GM18526 (cell line): ENCODE measurements around the gene CTSO.

Source experiments
- POLR2A ChIP-seq: IDR thresholded peaks from 3 replicates; pipeline ENCODE4 v1.6.1; 2011; ENCODE audit not compliant: insufficient read length; ENCODE audit errors: extremely low read depth

CTSO gene

GRCh38 chr4:155964016-155964891 lies 10.6 kb upstream of the CTSO start:
- TF ChIP-seq POLR2A = no peak

- TF ChIP-seq POLR2A = no peak
These were observed 9.1 kb upstream of the CTSO start for GRCh38 chr4:155962767-155963166.

- TF ChIP-seq POLR2A = no peak
These were observed 7.9 kb upstream of the CTSO start for GRCh38 chr4:155961575-155961974.

DNA sequence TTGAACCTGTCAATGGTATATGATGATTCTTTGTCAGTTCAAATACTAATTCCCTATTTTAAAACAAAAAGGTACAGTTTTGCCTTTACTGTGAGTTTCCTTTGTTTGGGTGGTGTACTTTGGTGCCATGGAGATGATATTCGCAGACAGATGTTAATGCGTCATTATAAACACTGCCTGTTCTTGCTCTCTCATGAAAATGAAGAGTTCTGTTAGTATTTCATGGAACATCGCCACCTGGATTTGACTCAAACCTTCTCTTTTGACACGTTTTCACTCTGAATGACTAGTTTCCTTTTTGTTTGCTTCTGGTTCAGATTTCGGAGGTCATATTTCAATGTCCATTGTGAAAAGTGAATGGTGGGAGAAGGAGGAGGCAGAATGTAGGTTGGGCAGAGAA lies 6.9 kb upstream of the CTSO start:
- no peak for TF ChIP-seq POLR2A

DNA sequence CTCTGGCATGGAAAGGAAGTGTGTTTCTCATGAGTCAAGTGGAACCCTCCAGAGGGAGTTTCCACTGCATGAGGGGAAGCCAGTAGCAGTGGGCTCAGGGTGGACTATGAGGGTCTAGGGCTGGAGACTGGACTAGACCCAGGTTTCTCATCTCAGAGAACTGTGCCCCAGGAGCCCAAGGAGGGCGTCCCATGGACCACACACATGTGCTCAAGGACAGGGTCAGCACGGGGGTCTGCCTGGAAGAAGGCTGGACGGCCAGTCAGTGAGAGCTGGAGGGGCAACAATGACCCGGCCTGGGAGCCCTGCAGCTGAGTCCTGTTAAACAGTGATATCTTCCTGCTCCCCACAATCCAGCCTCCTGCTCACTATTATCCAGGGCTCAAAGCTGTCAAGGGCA lies 5.8 kb upstream of the CTSO start:
- TF ChIP-seq POLR2A = no peak

DNA sequence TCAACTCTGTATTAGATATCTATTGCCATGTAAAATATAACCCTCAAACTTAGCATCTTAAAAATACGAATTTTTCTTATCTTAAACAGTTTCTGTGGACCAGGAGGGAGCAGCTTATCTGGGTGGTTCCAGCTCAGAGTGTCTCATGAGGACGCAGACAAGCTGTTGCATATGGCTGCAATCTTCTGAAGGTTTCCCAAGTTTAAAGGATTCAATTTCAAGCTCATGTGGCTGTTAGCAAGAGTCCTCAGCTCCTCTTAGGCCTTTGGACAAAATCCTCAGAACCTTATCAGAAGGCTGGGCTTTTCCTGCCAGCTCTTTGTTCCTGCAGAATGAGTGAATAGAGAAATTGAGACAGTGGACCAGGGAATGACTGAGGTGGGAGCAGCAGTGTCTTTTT lies 2.8 kb upstream of the CTSO start:
- no peak for TF ChIP-seq POLR2A

DNA sequence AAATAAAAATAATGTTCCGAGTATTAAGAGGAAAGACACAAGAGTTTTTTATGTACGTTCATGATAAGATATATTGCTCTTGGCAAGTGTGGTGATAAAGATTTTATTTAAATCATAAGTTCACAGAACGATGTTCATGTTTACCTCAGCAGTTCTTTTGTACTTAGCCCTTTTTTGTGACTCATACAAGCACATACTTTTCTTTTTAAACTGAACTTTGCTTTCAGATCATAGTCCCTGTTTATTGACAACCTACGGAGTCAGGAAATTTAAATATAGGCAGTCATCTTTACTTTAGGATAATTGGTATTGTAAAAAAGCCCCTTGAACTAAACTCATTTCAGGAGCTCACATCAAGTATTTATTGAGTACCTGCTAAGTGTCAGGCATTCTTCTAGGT lies 1.3 kb upstream of the CTSO start:
- no peak for TF ChIP-seq POLR2A

GRCh38 chr4:155954118-155954685 lies 536 bp upstream of the CTSO start:
- TF ChIP-seq POLR2A = no peak

- TF ChIP-seq POLR2A = no peak
These were observed 1.2 kb downstream of the CTSO start for GRCh38 chr4:155952501-155952901.

DNA sequence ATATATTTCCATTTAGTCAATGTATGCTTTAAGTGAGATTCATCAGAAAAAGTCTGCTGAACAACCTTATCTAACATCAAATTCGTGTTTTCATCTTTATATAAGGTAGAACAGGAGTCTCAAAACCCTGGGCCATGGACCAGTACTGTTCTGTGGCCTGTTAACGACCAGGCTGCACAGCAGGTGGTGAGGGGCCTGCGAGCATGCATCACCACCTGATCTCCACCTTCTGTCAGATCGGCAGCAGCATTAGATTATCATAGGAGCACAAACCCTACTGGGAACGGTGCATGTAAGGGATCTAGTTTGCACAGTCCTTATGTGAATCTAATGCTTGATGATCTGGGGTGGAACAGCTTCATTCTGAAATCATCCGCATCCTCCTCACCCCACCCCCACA lies 3.2 kb downstream of the CTSO start:
- no peak for TF ChIP-seq POLR2A

DNA sequence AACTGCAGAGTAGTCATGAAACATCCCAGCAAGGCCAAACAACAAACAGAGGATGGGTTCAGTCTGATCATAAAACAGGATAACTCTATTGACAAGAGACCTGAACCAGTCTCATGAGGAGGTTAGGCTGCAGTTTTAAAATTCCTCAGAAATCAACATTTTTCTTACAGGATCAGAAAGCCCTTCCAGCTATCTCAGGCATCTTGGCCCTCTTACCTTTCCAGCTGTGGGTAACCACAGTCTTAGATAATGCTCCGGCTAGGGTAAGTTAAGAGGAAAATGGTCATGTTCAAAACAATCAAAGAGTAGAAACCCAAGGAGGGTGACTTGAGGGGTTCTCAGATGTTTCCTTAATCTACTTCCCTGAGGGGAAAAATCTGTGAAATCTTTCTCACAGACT lies 5.1 kb downstream of the CTSO start:
- TF ChIP-seq POLR2A = no peak

GRCh38 chr4:155946486-155946885 lies 7.2 kb downstream of the CTSO start:
- no peak for TF ChIP-seq POLR2A

- no peak for TF ChIP-seq POLR2A
These were observed 9.2 kb downstream of the CTSO start for GRCh38 chr4:155944516-155944915.

DNA sequence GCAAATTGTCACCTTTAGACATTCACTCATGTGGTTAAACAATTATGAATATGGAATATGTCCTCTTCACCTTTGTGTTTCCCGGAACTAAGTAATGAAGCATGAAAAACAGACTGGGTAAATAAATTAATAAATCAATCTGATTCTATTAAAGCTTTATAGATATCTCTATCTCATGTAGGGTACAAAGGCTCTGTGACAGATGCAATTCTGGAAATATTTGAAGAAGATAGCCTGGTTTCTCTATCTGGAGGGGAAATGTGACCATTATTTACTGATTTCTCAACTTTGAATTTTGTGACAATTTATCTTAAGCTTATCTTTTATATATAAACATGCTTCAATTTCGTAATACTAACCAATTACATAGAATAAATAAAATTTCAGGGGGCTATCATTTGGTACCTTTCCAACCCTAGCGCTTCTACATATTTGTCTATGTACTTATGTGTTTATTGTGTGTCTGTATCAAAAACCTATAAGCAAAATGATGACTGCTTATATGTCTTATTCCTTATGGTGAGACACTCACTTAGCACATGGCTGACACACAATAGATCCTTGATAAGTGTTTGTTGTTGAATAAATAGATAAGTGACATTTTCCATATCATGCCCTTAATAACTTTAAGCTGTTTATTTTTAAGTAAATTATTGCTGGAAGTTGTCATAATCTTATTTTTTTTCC lies 9.9 kb downstream of the CTSO start:
- TF ChIP-seq POLR2A = no peak

DNA sequence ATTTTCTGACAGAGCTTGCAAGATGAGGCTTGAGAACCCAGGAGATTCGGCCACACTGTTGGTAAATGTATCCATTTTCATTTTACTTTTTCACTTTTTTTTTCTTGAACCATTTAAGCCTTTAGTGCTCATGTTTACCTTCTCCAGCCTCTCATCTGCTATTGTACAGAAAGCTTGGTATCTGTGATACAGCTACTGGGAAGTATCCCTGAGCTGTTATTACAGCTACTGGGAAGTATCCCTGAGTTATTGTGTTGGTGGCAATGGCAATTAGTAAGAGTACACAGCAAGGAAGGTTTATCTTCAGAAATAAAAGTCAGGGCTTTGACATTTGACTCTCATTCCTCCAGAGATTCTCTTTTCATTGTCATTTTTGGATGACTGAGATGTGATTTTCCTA lies 11.8 kb downstream of the CTSO start:
- TF ChIP-seq POLR2A = no peak

- TF ChIP-seq POLR2A = no peak
These were observed 12.4 kb downstream of the CTSO start for GRCh38 chr4:155941085-155941790.
